ENCODE measurements around the gene RPTOR.

DNA sequence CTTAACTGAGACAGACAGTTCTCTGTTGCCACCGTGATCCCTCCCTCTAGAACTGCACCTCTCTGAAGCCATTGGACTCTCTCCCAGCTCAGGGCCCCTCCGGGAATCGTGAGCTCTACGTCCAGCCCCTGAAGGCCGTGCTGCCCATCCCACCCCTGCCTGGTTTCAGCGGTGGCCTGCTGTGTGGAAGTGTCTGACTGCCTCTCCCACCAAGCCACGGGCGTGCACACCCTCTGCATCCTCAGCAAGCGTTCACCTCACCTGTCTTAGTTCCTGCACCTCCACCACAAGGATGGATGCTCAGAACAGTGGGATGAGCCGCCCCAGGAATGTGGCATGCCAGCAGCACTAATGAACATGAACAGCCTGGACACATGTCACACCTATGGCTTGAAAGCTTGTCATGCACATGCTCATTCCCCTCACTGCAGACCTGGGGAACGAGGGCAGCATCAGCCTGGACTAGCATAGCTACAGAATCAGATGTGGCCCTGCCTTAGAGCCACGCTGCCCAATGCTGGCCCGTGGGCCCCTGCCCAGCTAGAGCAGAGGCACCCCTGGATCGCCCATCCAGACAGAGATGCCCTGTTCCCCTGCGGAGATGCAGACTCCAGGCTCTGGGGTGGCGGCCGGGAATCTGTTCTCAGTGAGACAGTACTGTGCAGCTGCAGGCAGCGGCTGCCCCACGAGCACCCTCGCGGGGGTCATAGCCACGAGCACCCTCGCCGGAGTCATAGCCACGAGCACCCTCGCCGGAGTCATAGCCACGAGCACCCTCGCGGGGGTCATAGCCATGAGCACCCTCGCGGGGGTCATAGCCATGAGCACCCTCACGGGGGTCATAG is 373.3 kb downstream of the RPTOR start:
- TF ChIP-seq POLR2AphosphoS2 (IDR thresholded peaks at IDR 0.05; ENCODE audit: low read depth, low read length): no peak
- no peak for TF ChIP-seq CTCF (IDR thresholded peaks at IDR 0.05 in 2 of 3, conservative IDR thresholded peaks at IDR 0.05 in 1 of 3; ENCODE audit: control insufficient read depth in 2 of 3, extremely low read depth in 1 of 3, insufficient read depth in 1 of 3, low read depth in 3 of 3, low read length in 3 of 3)
- TF ChIP-seq CREB1 (IDR thresholded peaks at IDR 0.05; ENCODE audit: low read depth): no peak
- TF ChIP-seq FOXM1 (IDR thresholded peaks at IDR 0.05; ENCODE audit: low read depth, low read length): no peak
- no peak for TF ChIP-seq EED (IDR thresholded peaks at IDR 0.05; ENCODE audit: low read depth)
- TF ChIP-seq ASH2L (IDR thresholded peaks at IDR 0.05; ENCODE audit: borderline replicate concordance, low read depth): no peak
- no peak for TF ChIP-seq NFYB (IDR thresholded peaks at IDR 0.05; ENCODE audit: insufficient read depth, low read depth, low read length)
- TF ChIP-seq LARP7 (IDR thresholded peaks at IDR 0.05): no peak
- TF ChIP-seq POLR2A (IDR thresholded peaks at IDR 0.05; ENCODE audit: low read depth, low read length): no peak
